Keratinocyte (primary cell): ENCODE results near the gene PLAC1. TPM values are rescaled to one million over a fixed set of nuclear protein-coding genes. Genes with fewer than 3 reads are reported as not detected.
A peak's percentile ranks its signal among the peaks of the same experiment; 100 is the strongest.

Experiments
- DNase-seq: peaks from one replicate; pipeline ENCODE4 v3.0.0-alpha.2; 2011; ENCODE audit warnings: low read depth, missing footprints, low spot score
- FAIRE-seq: peaks from 2 replicates; lab custom pipeline; 2011; peaks lifted over from hg19 to GRCh38; lab: Jason Lieb, UNC
- H2AFZ ChIP-seq: 2 replicates; pipeline ENCODE4 v1.6.0; 2012; ENCODE audit warnings: low read length, control low read depth, inconsistent platforms; ENCODE audit not compliant: control insufficient read depth
- H3K27ac ChIP-seq: 2 replicates; pipeline ENCODE4 v1.5.1; 2011; ENCODE audit warnings: low read length; ENCODE audit not compliant: control insufficient read depth, insufficient read depth
- H3K27me3 ChIP-seq: 3 replicates; pipeline ENCODE4 v1.6.0; 2011; ENCODE audit warnings: low read length; ENCODE audit not compliant: control insufficient read depth, insufficient read depth; ENCODE audit errors: extremely low read depth
- H3K36me3 ChIP-seq, 2 experiments: 2 replicates in 1 of 2; 3 replicates in 1 of 2; pipeline ENCODE4 v1.5.1; 2011; ENCODE audit warnings: low read length in 2 of 2, mild to moderate bottlenecking in 1 of 2; ENCODE audit not compliant: control insufficient read depth in 2 of 2, insufficient read depth in 2 of 2; ENCODE audit errors: extremely low read depth in 1 of 2
- H3K4me1 ChIP-seq: 3 replicates; pipeline ENCODE4 v1.5.1; 2011; ENCODE audit warnings: low read length; ENCODE audit not compliant: control insufficient read depth, insufficient read depth; ENCODE audit errors: extremely low read depth
- H3K4me2 ChIP-seq: 3 replicates; pipeline ENCODE4 v1.6.0; 2011; ENCODE audit warnings: low read depth, low read length; ENCODE audit not compliant: control insufficient read depth, insufficient read depth; ENCODE audit errors: extremely low read depth
- H3K4me3 ChIP-seq, 3 experiments: fragments of 200-600 bp in 1 of 3; sonication (generic) in 1 of 3; 2 replicates in 2 of 3; 3 replicates in 1 of 3; pipeline ENCODE4 v1.5.1; 2011 to 2016; ENCODE audit warnings: low read length in 3 of 3, mild to moderate bottlenecking in 3 of 3, control low read depth in 2 of 3, inconsistent platforms in 1 of 3, low read depth in 1 of 3, mixed read lengths in 1 of 3, mixed run types in 1 of 3, moderate library complexity in 1 of 3; ENCODE audit not compliant: control insufficient read depth in 2 of 3, insufficient read depth in 2 of 3; ENCODE audit errors: extremely low read depth in 1 of 3
- H3K79me2 ChIP-seq: 2 replicates; pipeline ENCODE4 v1.6.0; 2012; ENCODE audit warnings: low read length; ENCODE audit not compliant: control insufficient read depth, insufficient read depth
- H3K9ac ChIP-seq: 3 replicates; pipeline ENCODE4 v1.6.0; 2011; ENCODE audit warnings: low read length; ENCODE audit not compliant: control insufficient read depth, insufficient read depth; ENCODE audit errors: extremely low read depth
- H3K9me1 ChIP-seq: 3 replicates; pipeline ENCODE4 v1.6.0; 2011; ENCODE audit warnings: low read length; ENCODE audit not compliant: control insufficient read depth, insufficient read depth; ENCODE audit errors: extremely low read depth
- H3K9me3 ChIP-seq: 2 replicates; pipeline ENCODE4 v1.5.1; 2012; ENCODE audit warnings: low read depth, low read length; ENCODE audit not compliant: control insufficient read depth
- H4K20me1 ChIP-seq: 3 replicates; pipeline ENCODE4 v1.6.0; 2011; ENCODE audit warnings: low read length; ENCODE audit not compliant: control insufficient read depth, insufficient read depth; ENCODE audit errors: extremely low read depth
- EZH2 ChIP-seq: IDR thresholded peaks from one replicate; pipeline ENCODE4 v1.6.1; 2012; ENCODE audit warnings: inconsistent platforms, mild to moderate bottlenecking, low read length, moderate library complexity
- dilution Hi-C: fragments of 300-500 bp; cut with MboI; formaldehyde crosslinking; loops from one replicate; pipeline ENCODE4 v1.7.0; 2020; ENCODE audit warnings: low sequenced_read_pairs; ENCODE audit not compliant: extremely low pct_ligation_motif_present
- polyA plus RNA-seq, 5 experiments: library from polyadenylated mRNA; depleted of rRNA in 3 of 5; stranded (reverse) in 3 of 5; stranded (forward) in 1 of 5; unstranded in 1 of 5; fragments of >200 nt; gene quantifications; 1 replicate in 1 of 5; 2 replicates in 3 of 5; 3 replicates in 1 of 5; pipeline versions ENCODE4 v1.2.1 to v1.2.3, GENCODE V29; 2011 to 2012; ENCODE audit warnings: missing spikeins in 2 of 5, low read depth in 1 of 5, low replicate concordance in 1 of 5
- TF ChIP-seq, protein P1 (sequence below), 3 experiments: IDR thresholded peaks in 1 of 3; conservative IDR thresholded peaks in 1 of 3; optimal IDR thresholded peaks in 1 of 3; 2 replicates in 2 of 3; 3 replicates in 1 of 3; pipeline versions ENCODE3 to v1.5.1; 2011; ENCODE audit warnings: low read length in 3 of 3, mild to moderate bottlenecking in 3 of 3, moderate library complexity in 2 of 3, control low read depth in 1 of 3, inconsistent platforms in 1 of 3; ENCODE audit not compliant: insufficient read depth in 2 of 3; ENCODE audit errors: extremely low read depth in 1 of 3

Gene PLAC1
- polyA plus RNA-seq, 1 donor (not counting 4 experiments of a cell fraction or from before 2014, with no cell fraction given) = 8.5 TPM

DNA sequence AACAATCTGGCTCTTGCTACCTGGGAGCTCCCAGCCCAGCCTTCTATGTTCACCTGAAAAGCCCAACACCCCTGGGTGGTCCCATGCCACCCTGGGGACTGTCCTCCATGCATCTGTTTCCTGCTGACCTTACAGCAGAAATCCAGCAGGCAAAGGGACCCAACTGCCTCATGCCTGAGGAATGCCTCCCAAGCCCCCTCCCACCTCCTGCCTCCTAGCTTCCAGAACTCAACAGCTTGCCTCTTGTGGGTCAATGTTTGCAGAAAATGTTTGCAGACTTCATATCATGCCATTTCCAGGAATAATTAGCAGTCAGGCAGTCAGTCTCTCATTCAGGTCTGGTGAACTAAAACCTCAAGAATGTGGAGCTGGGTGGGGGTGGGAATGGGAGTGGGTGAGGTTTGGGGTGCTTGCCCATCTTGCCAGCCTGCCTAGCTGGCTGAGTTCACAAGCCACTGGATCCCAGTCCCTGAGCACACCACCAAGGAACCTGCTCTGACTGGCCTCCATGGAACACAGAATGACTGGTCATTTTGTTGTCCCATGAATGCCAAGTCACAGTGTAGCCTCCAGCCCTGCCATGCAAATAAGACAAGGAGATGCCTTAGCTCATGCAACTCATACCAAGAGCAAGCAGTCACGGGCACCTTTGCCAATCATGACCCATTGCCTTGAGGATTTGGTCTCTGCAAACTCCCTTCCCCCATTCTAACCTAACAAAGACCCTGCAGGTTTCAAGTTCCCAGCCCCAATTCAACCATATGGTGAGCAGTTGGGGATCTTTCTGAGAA lies 12.1 kb upstream of the PLAC1 start:
- Histone ChIP-seq H2AFZ (no peak overlapping the region), H4K20me1 (no peaks in the 10 kb centered on the region), H3K9me1 (no peaks in the 10 kb centered on the region), H3K9ac (peak overlapping the region; percentile 18), H3K79me2 (no peaks in the 10 kb centered on the region), H3K4me2 (peak overlapping the region; percentile 53), H3K4me3 (peak overlapping the region in 1 of 3 experiments; percentile 11), H3K36me3 (no peaks in the 10 kb centered on the region), H3K4me1 (peaks cover 21% of the 10 kb centered on the region), H3K9me3 (no peaks in the 10 kb centered on the region), H3K27ac (peak overlapping the region; percentile 70), H3K27me3 (no peaks in the 10 kb centered on the region)
- TF ChIP-seq, protein P1, sequence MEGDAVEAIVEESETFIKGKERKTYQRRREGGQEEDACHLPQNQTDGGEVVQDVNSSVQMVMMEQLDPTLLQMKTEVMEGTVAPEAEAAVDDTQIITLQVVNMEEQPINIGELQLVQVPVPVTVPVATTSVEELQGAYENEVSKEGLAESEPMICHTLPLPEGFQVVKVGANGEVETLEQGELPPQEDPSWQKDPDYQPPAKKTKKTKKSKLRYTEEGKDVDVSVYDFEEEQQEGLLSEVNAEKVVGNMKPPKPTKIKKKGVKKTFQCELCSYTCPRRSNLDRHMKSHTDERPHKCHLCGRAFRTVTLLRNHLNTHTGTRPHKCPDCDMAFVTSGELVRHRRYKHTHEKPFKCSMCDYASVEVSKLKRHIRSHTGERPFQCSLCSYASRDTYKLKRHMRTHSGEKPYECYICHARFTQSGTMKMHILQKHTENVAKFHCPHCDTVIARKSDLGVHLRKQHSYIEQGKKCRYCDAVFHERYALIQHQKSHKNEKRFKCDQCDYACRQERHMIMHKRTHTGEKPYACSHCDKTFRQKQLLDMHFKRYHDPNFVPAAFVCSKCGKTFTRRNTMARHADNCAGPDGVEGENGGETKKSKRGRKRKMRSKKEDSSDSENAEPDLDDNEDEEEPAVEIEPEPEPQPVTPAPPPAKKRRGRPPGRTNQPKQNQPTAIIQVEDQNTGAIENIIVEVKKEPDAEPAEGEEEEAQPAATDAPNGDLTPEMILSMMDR (optimal IDR thresholded peaks at IDR 0.05 in 1 of 3, IDR thresholded peaks at IDR 0.05 in 1 of 3, conservative IDR thresholded peaks at IDR 0.05 in 1 of 3; ENCODE audit: extremely low read depth in 1 of 3, insufficient read depth in 2 of 3, low read length in 3 of 3) = no peak
- TF ChIP-seq EZH2 = no peak
- dilution Hi-C loops = no loop called here
- FAIRE-seq = peak; percentile 96
- no peak for DNase-seq

DNA sequence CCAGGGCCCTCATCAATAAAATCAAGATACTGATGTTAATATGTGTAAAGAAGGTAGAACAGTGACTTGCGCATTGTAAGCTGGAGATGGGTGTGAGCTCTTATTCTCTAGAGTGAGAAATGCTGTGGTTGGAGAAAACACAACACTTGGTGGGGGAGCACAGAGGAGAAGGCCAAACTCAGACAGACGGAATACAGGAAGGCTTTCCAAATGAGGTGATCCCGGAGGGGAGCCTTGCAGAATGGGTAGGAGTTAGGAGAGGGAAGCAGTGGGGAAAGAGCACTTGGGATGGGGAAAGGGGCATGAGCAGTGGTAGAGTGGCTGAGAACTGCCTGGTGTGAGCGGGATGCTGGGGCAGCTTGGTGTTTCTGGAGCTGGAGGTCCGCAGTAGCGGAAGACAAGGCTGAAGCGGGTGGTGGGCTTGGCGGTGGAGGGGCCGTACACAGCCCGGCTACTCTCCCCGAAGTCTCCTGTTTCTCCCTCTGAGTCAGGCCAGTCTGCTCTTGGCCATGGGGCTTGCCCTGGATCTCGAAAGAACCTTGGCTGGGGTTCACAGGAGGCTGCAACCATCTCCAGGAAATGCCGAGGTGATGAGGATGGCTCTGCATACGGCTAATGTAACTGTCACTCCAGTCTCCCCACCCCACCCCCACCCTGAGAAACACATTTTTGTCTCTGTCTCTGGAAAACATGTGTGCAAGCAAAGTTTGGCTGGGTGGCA lies 11.3 kb upstream of the PLAC1 start:
- Histone ChIP-seq H3K27ac (peak overlapping the region; percentile 70), H3K4me1 (peaks cover 21% of the 10 kb centered on the region), H2AFZ (no peak overlapping the region), H3K9me1 (no peaks in the 10 kb centered on the region), H3K4me2 (no peak overlapping the region), H3K36me3 (no peaks in the 10 kb centered on the region), H3K9me3 (no peaks in the 10 kb centered on the region), H3K79me2 (no peaks in the 10 kb centered on the region), H3K4me3 (no peak overlapping the region), H4K20me1 (no peaks in the 10 kb centered on the region), H3K9ac (peak overlapping the region; percentile 18), H3K27me3 (no peaks in the 10 kb centered on the region)
- no peak for TF ChIP-seq EZH2
- TF ChIP-seq, protein P1 (optimal IDR thresholded peaks at IDR 0.05 in 1 of 3, IDR thresholded peaks at IDR 0.05 in 1 of 3, conservative IDR thresholded peaks at IDR 0.05 in 1 of 3; ENCODE audit: extremely low read depth in 1 of 3, insufficient read depth in 2 of 3, low read length in 3 of 3) = no peak
- FAIRE-seq = peak; percentile 17
- dilution Hi-C loops = no loop called here
- no peak for DNase-seq
